Loucy (cell line): ENCODE data around the gene ZNF469.

ENCODE experiments used
- H2AFZ ChIP-seq: fragments of 200-600 bp; sonication (generic); 2 replicates; pipeline ENCODE4 v1.6.0; 2016; ENCODE audit warnings: antibody characterized with exemption, mild to moderate bottlenecking, low read length, moderate library complexity
- H3F3A ChIP-seq: fragments of 200-600 bp; 2 replicates; pipeline ENCODE4 v1.6.0; 2016; ENCODE audit warnings: antibody characterized with exemption, low read depth, mild to moderate bottlenecking
- H3K27me3 ChIP-seq: fragments of 200-600 bp; sonication (generic); 2 replicates; pipeline ENCODE4 v1.6.1; 2014; ENCODE audit warnings: low read length, mild to moderate bottlenecking; ENCODE audit not compliant: insufficient read depth, poor library complexity, severe bottlenecking
- H3K36me3 ChIP-seq: fragments of 200-600 bp; sonication (generic); 2 replicates; pipeline ENCODE4 v1.6.1; 2016; ENCODE audit warnings: low read length; ENCODE audit not compliant: insufficient read depth
- H3K4me1 ChIP-seq: fragments of 200-600 bp; sonication (generic); 2 replicates; pipeline ENCODE4 v1.5.1; 2014; ENCODE audit warnings: low read length, mild to moderate bottlenecking; ENCODE audit not compliant: insufficient read depth, poor library complexity, severe bottlenecking
- H3K4me2 ChIP-seq: fragments of 200-600 bp; sonication (generic); 2 replicates; pipeline ENCODE4 v1.6.0; 2014; ENCODE audit warnings: antibody characterized with exemption, low read length, low read depth, mild to moderate bottlenecking; ENCODE audit not compliant: poor library complexity, severe bottlenecking
- H3K4me3 ChIP-seq: fragments of 200-600 bp; sonication (generic); 2 replicates; pipeline ENCODE4 v1.5.1; 2014; ENCODE audit warnings: low read length, mild to moderate bottlenecking, mixed read lengths; ENCODE audit not compliant: poor library complexity, severe bottlenecking
- H3K79me2 ChIP-seq: fragments of 200-600 bp; sonication (generic); 2 replicates; pipeline ENCODE4 v1.6.1; 2014; ENCODE audit warnings: low read length; ENCODE audit not compliant: insufficient read depth
- H3K9ac ChIP-seq: fragments of 200-600 bp; sonication (generic); 2 replicates; pipeline ENCODE4 v1.6.0; 2014; ENCODE audit warnings: mild to moderate bottlenecking, low read depth, low read length, moderate library complexity; ENCODE audit not compliant: poor library complexity, severe bottlenecking
- H3K9me2 ChIP-seq: fragments of 200-600 bp; sonication (generic); replicated peaks from 2 replicates; pipeline ENCODE4 v1.6.1; 2016; ENCODE audit warnings: low read depth, low read length, mixed read lengths
- H3K9me3 ChIP-seq: fragments of 200-600 bp; sonication (generic); 2 replicates; pipeline ENCODE4 v1.6.1; 2014; ENCODE audit warnings: mild to moderate bottlenecking, antibody characterized with exemption, low read length, low read depth; ENCODE audit not compliant: insufficient read depth
- H4K20me1 ChIP-seq: fragments of 200-600 bp; sonication (generic); 2 replicates; pipeline ENCODE4 v1.6.0; 2014; ENCODE audit warnings: antibody characterized with exemption, low read length, mild to moderate bottlenecking; ENCODE audit not compliant: insufficient read depth, poor library complexity, severe bottlenecking
- EZH2phosphoT487 ChIP-seq: fragments of 200-600 bp; IDR thresholded peaks from 2 replicates; pipeline ENCODE4 v1.6.1; 2018; ENCODE audit warnings: antibody characterized with exemption, mild to moderate bottlenecking, moderate library complexity, borderline replicate concordance
- TF ChIP-seq, protein P1 (sequence below): fragments of 200-600 bp; sonication (generic); conservative IDR thresholded peaks from 2 replicates; pipeline ENCODE4 v1.5.1; 2014; ENCODE audit warnings: mild to moderate bottlenecking, antibody characterized with exemption, low read length

Gene ZNF469

DNA sequence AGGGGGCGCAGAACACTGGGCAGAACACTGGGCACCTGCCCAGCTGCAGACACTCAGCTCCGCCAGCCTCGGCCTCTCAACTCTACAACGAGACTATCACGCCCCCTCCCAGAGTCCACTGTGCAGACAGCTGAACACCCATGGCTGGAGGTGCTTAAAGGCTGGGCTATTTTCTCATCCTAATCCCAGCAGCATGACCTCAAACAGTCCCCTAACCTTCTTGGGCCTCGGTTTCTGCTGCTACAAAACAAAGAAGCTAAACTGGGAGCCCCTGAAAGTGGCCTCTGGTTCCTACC is 27.7 kb upstream of the ZNF469 start:
- H3K9ac ChIP-seq = no peak overlapping the region
- H3K4me1 ChIP-seq = no peaks in the 10 kb centered on the region
- no peaks in the 10 kb centered on the region for H3F3A ChIP-seq
- no peaks in the 10 kb centered on the region for H3K27me3 ChIP-seq
- no peak for TF ChIP-seq EZH2phosphoT487
- TF ChIP-seq, protein P1, sequence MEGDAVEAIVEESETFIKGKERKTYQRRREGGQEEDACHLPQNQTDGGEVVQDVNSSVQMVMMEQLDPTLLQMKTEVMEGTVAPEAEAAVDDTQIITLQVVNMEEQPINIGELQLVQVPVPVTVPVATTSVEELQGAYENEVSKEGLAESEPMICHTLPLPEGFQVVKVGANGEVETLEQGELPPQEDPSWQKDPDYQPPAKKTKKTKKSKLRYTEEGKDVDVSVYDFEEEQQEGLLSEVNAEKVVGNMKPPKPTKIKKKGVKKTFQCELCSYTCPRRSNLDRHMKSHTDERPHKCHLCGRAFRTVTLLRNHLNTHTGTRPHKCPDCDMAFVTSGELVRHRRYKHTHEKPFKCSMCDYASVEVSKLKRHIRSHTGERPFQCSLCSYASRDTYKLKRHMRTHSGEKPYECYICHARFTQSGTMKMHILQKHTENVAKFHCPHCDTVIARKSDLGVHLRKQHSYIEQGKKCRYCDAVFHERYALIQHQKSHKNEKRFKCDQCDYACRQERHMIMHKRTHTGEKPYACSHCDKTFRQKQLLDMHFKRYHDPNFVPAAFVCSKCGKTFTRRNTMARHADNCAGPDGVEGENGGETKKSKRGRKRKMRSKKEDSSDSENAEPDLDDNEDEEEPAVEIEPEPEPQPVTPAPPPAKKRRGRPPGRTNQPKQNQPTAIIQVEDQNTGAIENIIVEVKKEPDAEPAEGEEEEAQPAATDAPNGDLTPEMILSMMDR = no peak
- H2AFZ ChIP-seq = no peak overlapping the region
- no peaks in the 10 kb centered on the region for H4K20me1 ChIP-seq
- H3K79me2 ChIP-seq = no peaks in the 10 kb centered on the region
- no peaks in the 10 kb centered on the region for H3K36me3 ChIP-seq
- H3K9me2 ChIP-seq = no peaks in the 10 kb centered on the region
- H3K9me3 ChIP-seq = no peaks in the 10 kb centered on the region
- H3K4me3 ChIP-seq = no peak overlapping the region
- no peak overlapping the region for H3K4me2 ChIP-seq

DNA sequence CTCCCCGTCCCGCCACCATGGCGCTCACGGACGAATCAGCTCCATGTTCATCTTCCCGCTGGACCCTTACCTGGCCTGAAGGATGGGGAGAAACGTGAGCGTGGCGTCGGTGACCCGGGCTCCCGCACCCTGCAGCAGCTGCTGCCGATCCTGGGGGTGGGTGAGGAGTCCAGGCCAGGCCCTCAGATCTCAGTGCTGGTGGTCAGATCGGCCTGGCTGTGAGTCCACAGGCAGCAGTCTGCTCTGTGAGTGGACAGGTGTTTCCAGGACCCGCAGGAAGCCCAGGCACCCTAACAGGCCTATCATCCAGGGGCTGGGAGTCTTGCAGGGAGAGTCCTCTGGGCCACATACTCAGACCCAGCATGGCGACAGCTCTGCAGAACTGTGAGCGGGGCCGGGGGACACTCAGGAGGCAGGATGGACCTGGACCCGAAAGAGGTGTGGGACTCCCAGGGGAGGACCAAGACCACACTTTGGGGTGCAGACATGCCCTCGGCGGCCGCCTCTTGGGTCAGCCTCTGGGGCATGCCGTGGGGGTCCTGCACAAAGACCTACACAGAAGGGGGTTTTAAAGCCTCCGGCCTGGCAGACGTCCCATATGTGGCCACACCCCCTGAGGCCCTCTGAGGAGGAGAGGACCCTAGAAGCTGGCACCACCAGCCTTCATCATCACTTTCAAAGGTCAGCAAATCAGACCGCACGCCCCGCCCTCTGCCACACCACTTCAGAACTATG is 27.2 kb upstream of the ZNF469 start:
- Histone ChIP-seq H4K20me1 (no peaks in the 10 kb centered on the region), H3K36me3 (no peaks in the 10 kb centered on the region), H3K4me1 (no peaks in the 10 kb centered on the region), H2AFZ (no peak overlapping the region), H3K79me2 (no peaks in the 10 kb centered on the region), H3K4me3 (no peak overlapping the region), H3K9me3 (no peaks in the 10 kb centered on the region), H3K27me3 (no peaks in the 10 kb centered on the region), H3K9ac (no peak overlapping the region), H3K4me2 (no peak overlapping the region), H3F3A (no peaks in the 10 kb centered on the region), H3K9me2 (no peaks in the 10 kb centered on the region)
- no peak for TF ChIP-seq EZH2phosphoT487
- TF ChIP-seq, protein P1 = no peak

DNA sequence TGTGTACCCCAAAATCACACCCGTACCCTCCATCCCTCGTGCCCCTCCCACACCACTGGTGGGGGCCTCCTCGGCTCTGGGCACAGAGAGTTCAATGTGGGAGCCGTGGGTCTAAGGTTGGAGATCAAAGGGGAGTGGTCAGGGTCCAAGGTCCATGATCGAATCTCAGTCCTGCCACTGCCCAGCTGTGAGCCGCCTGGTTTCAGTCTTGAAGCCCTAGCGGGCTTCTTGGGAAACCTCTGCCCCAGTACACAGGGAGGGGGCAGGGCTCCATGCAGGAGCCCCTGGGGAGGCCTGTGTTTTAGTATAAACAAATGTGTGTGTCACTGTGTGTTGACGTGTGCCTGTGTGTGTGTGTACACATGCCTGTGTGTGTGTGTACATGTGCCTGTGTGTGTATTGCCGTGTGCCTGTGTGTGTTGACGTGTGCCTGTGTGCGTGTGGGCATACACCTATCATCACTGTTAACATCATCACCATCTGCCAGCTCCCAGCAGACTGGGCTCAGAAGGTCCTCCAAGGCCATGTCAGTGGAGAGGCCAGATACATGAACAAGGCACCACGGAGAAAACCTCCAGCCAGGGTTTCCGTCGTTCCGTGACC is 26.5 kb upstream of the ZNF469 start:
- Histone ChIP-seq H3K36me3 (no peaks in the 10 kb centered on the region), H3K9me2 (no peaks in the 10 kb centered on the region), H3K27me3 (no peaks in the 10 kb centered on the region), H3K4me3 (no peak overlapping the region), H3K4me2 (no peak overlapping the region), H3K9ac (no peak overlapping the region), H3F3A (no peaks in the 10 kb centered on the region), H4K20me1 (no peaks in the 10 kb centered on the region), H3K9me3 (no peaks in the 10 kb centered on the region), H2AFZ (no peak overlapping the region), H3K4me1 (no peaks in the 10 kb centered on the region), H3K79me2 (no peaks in the 10 kb centered on the region)
- no peak for TF ChIP-seq EZH2phosphoT487
- TF ChIP-seq, protein P1 = no peak
